ENCODE data around the gene TMOD2. TPM values are rescaled to one million over a fixed set of nuclear protein-coding genes. Genes with fewer than 3 reads are reported as not detected.

Gene TMOD2
- total and polyA plus RNA-seq, 2 experiments from 2014 or later = 3.0 to 5.9 TPM

DNA sequence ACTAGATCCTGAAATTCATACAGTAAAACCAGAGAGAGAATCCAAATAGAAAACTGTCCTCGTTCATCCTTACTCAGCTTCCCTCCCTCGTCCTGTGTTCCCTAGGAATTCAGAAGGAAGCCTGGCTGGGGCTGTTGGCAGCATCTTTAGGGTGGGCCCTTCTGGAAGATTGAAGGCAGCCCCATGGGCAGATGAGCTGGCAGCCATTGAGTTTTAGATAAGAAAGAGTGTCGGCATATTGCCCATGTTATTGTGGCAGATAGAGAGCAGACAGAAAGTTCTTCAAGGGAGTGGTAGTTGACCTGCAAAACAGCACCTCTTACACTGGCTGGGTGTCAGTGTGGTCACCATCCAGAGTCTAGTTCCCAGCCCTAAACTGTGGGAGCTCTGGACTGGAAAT lies 23.5 kb downstream of the TMOD2 start:
- Histone ChIP-seq H3F3A (replicated peaks; ENCODE audit: low read depth) (no peaks in the 10 kb centered on the region), H2AFZ (no peak overlapping the region), H3K27ac (ENCODE audit: low read depth) (no peak overlapping the region), H3K4me2 (no peak overlapping the region), H3K4me3 (no peak overlapping the region), H3K79me2 (replicated peaks; ENCODE audit: insufficient read depth) (no peaks in the 10 kb centered on the region), H4K20me1 (replicated peaks; ENCODE audit: insufficient read depth) (no peaks in the 10 kb centered on the region), H3K4me1 (ENCODE audit: insufficient read depth) (no peaks in the 10 kb centered on the region), H3K36me3 (ENCODE audit: insufficient read depth) (no peaks in the 10 kb centered on the region), H3K9me2 (ENCODE audit: insufficient read depth) (no peaks in the 10 kb centered on the region), H3K27me3 (ENCODE audit: insufficient read depth) (no peaks in the 10 kb centered on the region)
- ATAC-seq (no peak), DNase-seq (ENCODE audit: low spot score) (no peak)
- H3K4me3 Mint-ChIP-seq = no peak overlapping the region
- H3K36me3 Mint-ChIP-seq (ENCODE audit: low read depth) = no peaks in the 10 kb centered on the region; the same call in 2 of the 3 replicates
- H3K27ac Mint-ChIP-seq = no peak overlapping the region
- H3K9me3 Mint-ChIP-seq = no peaks in the 10 kb centered on the region
- peaks cover 2% of the 10 kb centered on the region; the same call in 1 of the 3 replicates for H3K4me1 Mint-ChIP-seq
- peaks cover 5% of the 10 kb centered on the region for H3K27me3 Mint-ChIP-seq (ENCODE audit: insufficient read depth, low read depth, poor library complexity)
- no peak for TF ChIP-seq EZH2 (IDR thresholded peaks at IDR 0.05; ENCODE audit: low read depth, unreplicated experiment)
- TF ChIP-seq NANOG (IDR thresholded peaks at IDR 0.05; ENCODE audit: borderline replicate concordance) = no peak
- TF ChIP-seq STAT1 (IDR thresholded peaks at IDR 0.05; ENCODE audit: unreplicated experiment) = no peak
- TF ChIP-seq, protein P1, sequence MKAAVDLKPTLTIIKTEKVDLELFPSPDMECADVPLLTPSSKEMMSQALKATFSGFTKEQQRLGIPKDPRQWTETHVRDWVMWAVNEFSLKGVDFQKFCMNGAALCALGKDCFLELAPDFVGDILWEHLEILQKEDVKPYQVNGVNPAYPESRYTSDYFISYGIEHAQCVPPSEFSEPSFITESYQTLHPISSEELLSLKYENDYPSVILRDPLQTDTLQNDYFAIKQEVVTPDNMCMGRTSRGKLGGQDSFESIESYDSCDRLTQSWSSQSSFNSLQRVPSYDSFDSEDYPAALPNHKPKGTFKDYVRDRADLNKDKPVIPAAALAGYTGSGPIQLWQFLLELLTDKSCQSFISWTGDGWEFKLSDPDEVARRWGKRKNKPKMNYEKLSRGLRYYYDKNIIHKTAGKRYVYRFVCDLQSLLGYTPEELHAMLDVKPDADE (IDR thresholded peaks at IDR 0.05) = no peak
- TF ChIP-seq, protein P2, sequence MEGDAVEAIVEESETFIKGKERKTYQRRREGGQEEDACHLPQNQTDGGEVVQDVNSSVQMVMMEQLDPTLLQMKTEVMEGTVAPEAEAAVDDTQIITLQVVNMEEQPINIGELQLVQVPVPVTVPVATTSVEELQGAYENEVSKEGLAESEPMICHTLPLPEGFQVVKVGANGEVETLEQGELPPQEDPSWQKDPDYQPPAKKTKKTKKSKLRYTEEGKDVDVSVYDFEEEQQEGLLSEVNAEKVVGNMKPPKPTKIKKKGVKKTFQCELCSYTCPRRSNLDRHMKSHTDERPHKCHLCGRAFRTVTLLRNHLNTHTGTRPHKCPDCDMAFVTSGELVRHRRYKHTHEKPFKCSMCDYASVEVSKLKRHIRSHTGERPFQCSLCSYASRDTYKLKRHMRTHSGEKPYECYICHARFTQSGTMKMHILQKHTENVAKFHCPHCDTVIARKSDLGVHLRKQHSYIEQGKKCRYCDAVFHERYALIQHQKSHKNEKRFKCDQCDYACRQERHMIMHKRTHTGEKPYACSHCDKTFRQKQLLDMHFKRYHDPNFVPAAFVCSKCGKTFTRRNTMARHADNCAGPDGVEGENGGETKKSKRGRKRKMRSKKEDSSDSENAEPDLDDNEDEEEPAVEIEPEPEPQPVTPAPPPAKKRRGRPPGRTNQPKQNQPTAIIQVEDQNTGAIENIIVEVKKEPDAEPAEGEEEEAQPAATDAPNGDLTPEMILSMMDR (conservative IDR thresholded peaks at IDR 0.05; ENCODE audit: low read depth in 2 of 2) = no peak
- TF ChIP-seq ZNF114 (CRISPR knock-in tag; IDR thresholded peaks at IDR 0.05) = no peak
- TF ChIP-seq, protein P3, sequence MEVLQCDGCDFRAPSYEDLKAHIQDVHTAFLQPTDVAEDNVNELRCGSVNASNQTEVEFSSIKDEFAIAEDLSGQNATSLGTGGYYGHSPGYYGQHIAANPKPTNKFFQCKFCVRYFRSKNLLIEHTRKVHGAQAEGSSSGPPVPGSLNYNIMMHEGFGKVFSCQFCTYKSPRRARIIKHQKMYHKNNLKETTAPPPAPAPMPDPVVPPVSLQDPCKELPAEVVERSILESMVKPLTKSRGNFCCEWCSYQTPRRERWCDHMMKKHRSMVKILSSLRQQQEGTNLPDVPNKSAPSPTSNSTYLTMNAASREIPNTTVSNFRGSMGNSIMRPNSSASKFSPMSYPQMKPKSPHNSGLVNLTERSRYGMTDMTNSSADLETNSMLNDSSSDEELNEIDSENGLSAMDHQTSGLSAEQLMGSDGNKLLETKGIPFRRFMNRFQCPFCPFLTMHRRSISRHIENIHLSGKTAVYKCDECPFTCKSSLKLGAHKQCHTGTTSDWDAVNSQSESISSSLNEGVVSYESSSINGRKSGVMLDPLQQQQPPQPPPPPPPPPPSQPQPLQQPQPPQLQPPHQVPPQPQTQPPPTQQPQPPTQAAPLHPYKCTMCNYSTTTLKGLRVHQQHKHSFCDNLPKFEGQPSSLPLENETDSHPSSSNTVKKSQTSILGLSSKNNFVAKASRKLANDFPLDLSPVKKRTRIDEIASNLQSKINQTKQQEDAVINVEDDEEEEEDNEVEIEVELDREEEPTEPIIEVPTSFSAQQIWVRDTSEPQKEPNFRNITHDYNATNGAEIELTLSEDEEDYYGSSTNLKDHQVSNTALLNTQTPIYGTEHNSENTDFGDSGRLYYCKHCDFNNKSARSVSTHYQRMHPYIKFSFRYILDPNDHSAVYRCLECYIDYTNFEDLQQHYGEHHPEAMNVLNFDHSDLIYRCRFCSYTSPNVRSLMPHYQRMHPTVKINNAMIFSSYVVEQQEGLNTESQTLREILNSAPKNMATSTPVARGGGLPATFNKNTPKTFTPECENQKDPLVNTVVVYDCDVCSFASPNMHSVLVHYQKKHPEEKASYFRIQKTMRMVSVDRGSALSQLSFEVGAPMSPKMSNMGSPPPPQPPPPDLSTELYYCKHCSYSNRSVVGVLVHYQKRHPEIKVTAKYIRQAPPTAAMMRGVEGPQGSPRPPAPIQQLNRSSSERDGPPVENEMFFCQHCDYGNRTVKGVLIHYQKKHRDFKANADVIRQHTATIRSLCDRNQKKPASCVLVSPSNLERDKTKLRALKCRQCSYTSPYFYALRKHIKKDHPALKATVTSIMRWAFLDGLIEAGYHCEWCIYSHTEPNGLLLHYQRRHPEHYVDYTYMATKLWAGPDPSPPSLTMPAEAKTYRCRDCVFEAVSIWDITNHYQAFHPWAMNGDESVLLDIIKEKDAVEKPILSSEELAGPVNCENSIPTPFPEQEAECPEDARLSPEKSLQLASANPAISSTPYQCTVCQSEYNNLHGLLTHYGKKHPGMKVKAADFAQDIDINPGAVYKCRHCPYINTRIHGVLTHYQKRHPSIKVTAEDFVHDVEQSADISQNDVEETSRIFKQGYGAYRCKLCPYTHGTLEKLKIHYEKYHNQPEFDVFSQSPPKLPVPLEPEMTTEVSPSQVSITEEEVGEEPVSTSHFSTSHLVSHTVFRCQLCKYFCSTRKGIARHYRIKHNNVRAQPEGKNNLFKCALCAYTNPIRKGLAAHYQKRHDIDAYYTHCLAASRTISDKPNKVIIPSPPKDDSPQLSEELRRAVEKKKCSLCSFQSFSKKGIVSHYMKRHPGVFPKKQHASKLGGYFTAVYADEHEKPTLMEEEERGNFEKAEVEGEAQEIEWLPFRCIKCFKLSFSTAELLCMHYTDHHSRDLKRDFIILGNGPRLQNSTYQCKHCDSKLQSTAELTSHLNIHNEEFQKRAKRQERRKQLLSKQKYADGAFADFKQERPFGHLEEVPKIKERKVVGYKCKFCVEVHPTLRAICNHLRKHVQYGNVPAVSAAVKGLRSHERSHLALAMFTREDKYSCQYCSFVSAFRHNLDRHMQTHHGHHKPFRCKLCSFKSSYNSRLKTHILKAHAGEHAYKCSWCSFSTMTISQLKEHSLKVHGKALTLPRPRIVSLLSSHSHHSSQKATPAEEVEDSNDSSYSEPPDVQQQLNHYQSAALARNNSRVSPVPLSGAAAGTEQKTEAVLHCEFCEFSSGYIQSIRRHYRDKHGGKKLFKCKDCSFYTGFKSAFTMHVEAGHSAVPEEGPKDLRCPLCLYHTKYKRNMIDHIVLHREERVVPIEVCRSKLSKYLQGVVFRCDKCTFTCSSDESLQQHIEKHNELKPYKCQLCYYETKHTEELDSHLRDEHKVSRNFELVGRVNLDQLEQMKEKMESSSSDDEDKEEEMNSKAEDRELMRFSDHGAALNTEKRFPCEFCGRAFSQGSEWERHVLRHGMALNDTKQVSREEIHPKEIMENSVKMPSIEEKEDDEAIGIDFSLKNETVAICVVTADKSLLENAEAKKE (CRISPR knock-in tag; IDR thresholded peaks at IDR 0.05) = no peak
- no peak for TF ChIP-seq JUNB (IDR thresholded peaks at IDR 0.05; ENCODE audit: unreplicated experiment)
- TF ChIP-seq EZH2phosphoT487 (IDR thresholded peaks at IDR 0.05; ENCODE audit: unreplicated experiment) = no peak
- TF ChIP-seq CREB1 (CRISPR knock-in tag; IDR thresholded peaks at IDR 0.05; ENCODE audit: low read depth) = no peak
- TF ChIP-seq ZNF331 (CRISPR knock-in tag; IDR thresholded peaks at IDR 0.05; ENCODE audit: low read depth) = no peak
- TF ChIP-seq POLR2AphosphoS5 (IDR thresholded peaks at IDR 0.05; ENCODE audit: low read depth) = no peak
- TF ChIP-seq, protein P4, sequence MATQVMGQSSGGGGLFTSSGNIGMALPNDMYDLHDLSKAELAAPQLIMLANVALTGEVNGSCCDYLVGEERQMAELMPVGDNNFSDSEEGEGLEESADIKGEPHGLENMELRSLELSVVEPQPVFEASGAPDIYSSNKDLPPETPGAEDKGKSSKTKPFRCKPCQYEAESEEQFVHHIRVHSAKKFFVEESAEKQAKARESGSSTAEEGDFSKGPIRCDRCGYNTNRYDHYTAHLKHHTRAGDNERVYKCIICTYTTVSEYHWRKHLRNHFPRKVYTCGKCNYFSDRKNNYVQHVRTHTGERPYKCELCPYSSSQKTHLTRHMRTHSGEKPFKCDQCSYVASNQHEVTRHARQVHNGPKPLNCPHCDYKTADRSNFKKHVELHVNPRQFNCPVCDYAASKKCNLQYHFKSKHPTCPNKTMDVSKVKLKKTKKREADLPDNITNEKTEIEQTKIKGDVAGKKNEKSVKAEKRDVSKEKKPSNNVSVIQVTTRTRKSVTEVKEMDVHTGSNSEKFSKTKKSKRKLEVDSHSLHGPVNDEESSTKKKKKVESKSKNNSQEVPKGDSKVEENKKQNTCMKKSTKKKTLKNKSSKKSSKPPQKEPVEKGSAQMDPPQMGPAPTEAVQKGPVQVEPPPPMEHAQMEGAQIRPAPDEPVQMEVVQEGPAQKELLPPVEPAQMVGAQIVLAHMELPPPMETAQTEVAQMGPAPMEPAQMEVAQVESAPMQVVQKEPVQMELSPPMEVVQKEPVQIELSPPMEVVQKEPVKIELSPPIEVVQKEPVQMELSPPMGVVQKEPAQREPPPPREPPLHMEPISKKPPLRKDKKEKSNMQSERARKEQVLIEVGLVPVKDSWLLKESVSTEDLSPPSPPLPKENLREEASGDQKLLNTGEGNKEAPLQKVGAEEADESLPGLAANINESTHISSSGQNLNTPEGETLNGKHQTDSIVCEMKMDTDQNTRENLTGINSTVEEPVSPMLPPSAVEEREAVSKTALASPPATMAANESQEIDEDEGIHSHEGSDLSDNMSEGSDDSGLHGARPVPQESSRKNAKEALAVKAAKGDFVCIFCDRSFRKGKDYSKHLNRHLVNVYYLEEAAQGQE (IDR thresholded peaks at IDR 0.05; ENCODE audit: unreplicated experiment) = no peak
